A549 (cell line): Measurements from ENCODE around the gene AHCTF1. TPM values are rescaled to one million over a fixed set of nuclear protein-coding genes. Genes with fewer than 3 reads are reported as not detected.
A peak's percentile ranks its signal among the peaks of the same experiment; 100 is the strongest.

ENCODE experiments used
- ATAC-seq, 2 experiments: fragments of 200-7000 bp in 1 of 2; fragments of >200 bp in 1 of 2; cut with Nextera tagmentation in 1 of 2; cut with Tn5 transposase in 1 of 2; 3 replicates each; pipeline versions ENCODE4 v1.8.0 to v1.9.1; 2018 to 2020; ENCODE audit warnings: mild to moderate bottlenecking in 1 of 2, moderate library complexity in 1 of 2
- CTCF ChIA-PET: fragments of 300-600 bp; sonication (Branson Sonifier 250); formaldehyde crosslinking; extraction: SDS; loops from one replicate; lab custom pipeline; 2021; ENCODE audit warnings: antibody characterized with exemption, inconsistent platforms; lab: Yijun Ruan, JAX
- POLR2A ChIA-PET: fragments of 350-600 bp; formaldehyde crosslinking; extraction: SDS; loops from one replicate; lab custom pipeline; 2021; ENCODE audit warnings: antibody characterized with exemption, inconsistent platforms; lab: Yijun Ruan, JAX
- DNase-seq, 2 experiments: peaks; one replicate each; pipeline versions ENCODE4 v3.0.0 to v3.0.0-alpha.2; 2011 to 2016; ENCODE audit warnings: low read depth in 1 of 2, low spot score in 1 of 2
- FAIRE-seq: peaks from 2 replicates; lab custom pipeline; 2011; peaks lifted over from hg19 to GRCh38; lab: Jason Lieb, UNC
- H3K27ac ChIP-seq, 2 experiments: fragments of >200 bp; sonication (Bioruptor Twin); formaldehyde crosslinking; 3 replicates each; pipeline ENCODE4 v1.5.1; 2016 to 2017
- H3K4me1 ChIP-seq: fragments of >200 bp; sonication (Bioruptor Twin); formaldehyde crosslinking; 3 replicates; pipeline ENCODE4 v1.6.1; 2016
- H3K4me2 ChIP-seq: fragments of >200 bp; sonication (Bioruptor Twin); formaldehyde crosslinking; 3 replicates; pipeline ENCODE4 v1.6.1; 2016
- H3K4me3 ChIP-seq: fragments of >200 bp; sonication (Bioruptor Twin); formaldehyde crosslinking; 3 replicates; pipeline ENCODE4 v1.5.1; 2016
- H3K9me3 ChIP-seq: fragments of >200 bp; sonication (Bioruptor Twin); formaldehyde crosslinking; 3 replicates; pipeline ENCODE4 v1.6.1; 2016
- CBX2 ChIP-seq: fragments of 200-600 bp; sonication (generic); IDR thresholded peaks from 2 replicates; pipeline ENCODE4 v1.6.1; 2016; ENCODE audit warnings: low read depth, mild to moderate bottlenecking, borderline replicate concordance
- CEBPB ChIP-seq, 2 experiments: fragments of >200 bp in 1 of 2; sonication (Bioruptor Twin) in 1 of 2; formaldehyde crosslinking in 1 of 2; IDR thresholded peaks; 2 replicates each; pipeline ENCODE4 v1.6.1; 2012 to 2016
- CHD2 ChIP-seq: fragments of 150-350 bp; IDR thresholded peaks from 2 replicates; pipeline ENCODE4 v1.6.1; 2014; ENCODE audit warnings: low read length; ENCODE audit not compliant: partially characterized antibody
- EHF ChIP-seq: fragments of 250-450 bp; sonication (Bioruptor Pico); IDR thresholded peaks from 2 replicates; pipeline ENCODE4 v1.5.0; 2020; ENCODE audit warnings: mild to moderate bottlenecking
- EHMT2 ChIP-seq: fragments of 200-600 bp; sonication (generic); IDR thresholded peaks from 2 replicates; pipeline ENCODE4 v1.6.1; 2016; ENCODE audit warnings: antibody characterized with exemption, low read depth, mild to moderate bottlenecking, moderate library complexity
- EP300 ChIP-seq, 2 experiments: fragments of >200 bp; sonication (Bioruptor Twin); formaldehyde crosslinking; IDR thresholded peaks; 2 replicates in 1 of 2; 3 replicates in 1 of 2; pipeline ENCODE4 v1.6.1; 2016 to 2017
- ESRRA ChIP-seq: fragments of 150-350 bp; IDR thresholded peaks from 2 replicates; pipeline ENCODE4 v1.6.1; 2014; ENCODE audit warnings: mild to moderate bottlenecking, low read length, borderline replicate concordance
- FOSB ChIP-seq: fragments of 250-450 bp; sonication (Bioruptor Pico); IDR thresholded peaks from 2 replicates; pipeline ENCODE4 v1.5.0; 2020; ENCODE audit warnings: mild to moderate bottlenecking, moderate library complexity
- FOXS1 ChIP-seq: fragments of 250-450 bp; sonication (Bioruptor Pico); IDR thresholded peaks from 2 replicates; pipeline ENCODE4 v1.5.0; 2020; ENCODE audit warnings: mild to moderate bottlenecking, moderate library complexity
- HOXB5 ChIP-seq: fragments of 250-450 bp; sonication (Bioruptor Pico); IDR thresholded peaks from 2 replicates; pipeline ENCODE4 v1.5.0; 2020; ENCODE audit warnings: mild to moderate bottlenecking, moderate library complexity
- MYC ChIP-seq: IDR thresholded peaks from 2 replicates; pipeline ENCODE4 v1.6.1; 2012; ENCODE audit warnings: mild to moderate bottlenecking, inconsistent platforms, low read length, improper control_type of control experiment, borderline replicate concordance
- NFE2L2 ChIP-seq: fragments of 150-350 bp; conservative IDR thresholded peaks from 2 replicates; pipeline ENCODE4 v1.6.1; 2014; ENCODE audit warnings: low read length
- PHF8 ChIP-seq: fragments of 200-600 bp; sonication (generic); IDR thresholded peaks from 2 replicates; pipeline ENCODE4 v1.6.1; 2016; ENCODE audit warnings: low read depth, mild to moderate bottlenecking, antibody characterized with exemption, moderate library complexity, borderline replicate concordance
- POLR2AphosphoS2 ChIP-seq: conservative IDR thresholded peaks from 2 replicates; pipeline ENCODE4 v1.6.1; 2012; ENCODE audit warnings: low read length, improper control_type of control experiment, inconsistent platforms
- RFX5 ChIP-seq: fragments of 450-650 bp; IDR thresholded peaks from 2 replicates; pipeline ENCODE4 v1.7.1; 2014; ENCODE audit warnings: antibody characterized with exemption, mild to moderate bottlenecking, moderate library complexity
- TFCP2L1 ChIP-seq: fragments of 250-450 bp; sonication (Bioruptor Pico); IDR thresholded peaks from 2 replicates; pipeline ENCODE4 v1.5.0; 2021; ENCODE audit warnings: mild to moderate bottlenecking
- ZC3H11A ChIP-seq: fragments of 450-650 bp; IDR thresholded peaks from 2 replicates; pipeline ENCODE4 v1.6.1; 2014; ENCODE audit warnings: antibody characterized with exemption, mild to moderate bottlenecking
- WGBS: methylation state at CpG from one replicate; pipeline ENCODE4 v1.1.6; 2017; ENCODE audit errors: missing lambda C conversion rate; 5-methylcytosine and 5-hydroxymethylcytosine counted together
- polyA plus RNA-seq, 4 experiments: library from polyadenylated mRNA; depleted of rRNA in 3 of 4; stranded (reverse); fragments of >200 nt; fragmentation: RNase III in 1 of 4; extraction: RNeasy Plus Mini Kit Qiagen cat#74134 plus additional on column Dnase treatment in 1 of 4; gene quantifications; 2 replicates in 3 of 4; 3 replicates in 1 of 4; pipeline ENCODE4 v1.2.3, GENCODE V29; 2011 to 2017
- TF ChIP-seq, protein P1 (sequence below): IDR thresholded peaks from 2 replicates; pipeline ENCODE4 v1.6.1; 2012
- TF ChIP-seq, protein P2 (sequence below): fragments of >200 bp; sonication (Bioruptor Twin); formaldehyde crosslinking; IDR thresholded peaks from 3 replicates; pipeline ENCODE4 v1.6.1; 2016
- TF ChIP-seq, protein P3 (sequence below): fragments of 200-600 bp; sonication (generic); IDR thresholded peaks from 2 replicates; pipeline ENCODE4 v1.6.1; 2016; ENCODE audit warnings: antibody characterized with exemption, mild to moderate bottlenecking, moderate library complexity
- TF ChIP-seq, protein P4 (sequence below): fragments of 250-450 bp; sonication (Bioruptor Pico); IDR thresholded peaks from 2 replicates; pipeline ENCODE4 v1.5.0; 2020; ENCODE audit warnings: low read depth, mild to moderate bottlenecking, moderate library complexity
- TF ChIP-seq, protein P5 (sequence below): fragments of 150-350 bp; IDR thresholded peaks from 2 replicates; pipeline ENCODE4 v1.6.1; 2014; ENCODE audit warnings: low read depth, mild to moderate bottlenecking, low read length
- TF ChIP-seq, protein P6 (sequence below): fragments of >200 bp; sonication (Bioruptor Twin); formaldehyde crosslinking; IDR thresholded peaks from 2 replicates; pipeline ENCODE4 v1.6.1; 2016

Gene AHCTF1
- polyA plus RNA-seq, 2 of the 4 experiments (the other 2 are of a cell fraction) = 27.0 to 44.7 TPM

DNA sequence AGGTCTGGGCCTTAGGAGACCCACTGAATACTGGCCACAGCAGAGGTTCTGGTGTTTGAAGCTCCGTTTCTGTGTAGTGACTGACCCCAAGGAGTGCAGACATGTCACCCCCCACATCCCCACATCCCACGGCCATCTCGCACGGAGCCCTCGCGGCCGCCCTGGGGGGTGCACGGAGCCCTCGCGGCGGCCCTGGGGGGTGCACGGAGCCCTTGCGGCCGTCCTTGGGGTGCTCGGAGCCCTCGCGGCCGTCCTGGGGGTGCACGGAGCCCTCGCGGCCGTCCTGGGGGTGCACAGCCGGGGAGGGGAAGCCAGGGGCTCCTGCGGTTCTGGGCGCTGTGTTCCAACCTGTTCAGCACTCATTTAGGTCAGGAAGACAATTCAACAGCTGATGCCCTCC is 139.1 kb downstream of the AHCTF1 start:
- no peak for ATAC-seq
- POLR2A ChIA-PET = no interaction called here
- WGBS = 74% methylated on average over 6 of the region's 25 CpGs
- Histone ChIP-seq H3K9me3 (no peaks in the 10 kb centered on the region), H3K27ac (no peak overlapping the region), H3K4me1 (peaks cover 14% of the 10 kb centered on the region; the same call in 2 of the 3 replicates), H3K4me2 (no peak overlapping the region), H3K4me3 (no peak overlapping the region)
- FAIRE-seq = no peak
- CTCF ChIA-PET = no interaction called here
- no peak for TF ChIP-seq CHD2
- no peak for TF ChIP-seq PHF8
- no peak for TF ChIP-seq POLR2AphosphoS2
- TF ChIP-seq HOXB5 (CRISPR knock-in tag) = no peak
- no peak for TF ChIP-seq NFE2L2
- TF ChIP-seq FOSB (CRISPR knock-in tag) = no peak
- no peak for DNase-seq

DNA sequence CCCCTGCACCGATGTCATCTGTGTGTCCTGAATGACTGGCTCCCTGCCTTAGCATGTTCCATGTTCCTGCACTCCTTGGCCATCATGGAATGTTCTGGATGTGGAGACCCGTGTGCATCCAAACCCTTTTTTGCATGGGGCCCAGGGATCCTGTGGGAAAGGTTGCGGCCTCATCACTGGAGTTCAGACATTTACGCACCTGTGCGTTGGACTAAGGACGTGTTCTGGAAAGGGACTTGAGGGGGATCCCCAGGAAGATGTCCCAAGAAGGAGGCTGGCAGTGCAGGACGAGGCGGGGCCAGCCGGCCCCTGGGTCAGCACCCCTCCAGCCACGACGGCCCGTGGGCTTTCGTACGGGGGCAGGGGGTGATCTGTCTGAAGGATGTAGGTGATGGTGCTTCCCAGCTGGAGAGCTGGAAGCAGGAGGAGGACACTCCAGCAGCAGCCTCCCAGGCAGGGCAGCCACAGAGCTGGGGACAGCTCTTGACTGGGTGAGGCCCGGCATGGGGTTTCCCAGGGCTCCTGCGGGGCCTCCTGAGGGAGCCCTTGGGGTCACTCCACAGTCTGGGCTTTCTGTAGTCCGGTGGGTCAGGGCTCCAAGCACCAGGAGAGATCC is 140.3 kb downstream of the AHCTF1 start:
- FAIRE-seq (no peak), DNase-seq (no peak), ATAC-seq (peak in 1 of 2 experiments; percentile 20; a peak in 3 of 6 replicates)
- 75% methylated on average over 17 of the region's 17 CpGs for WGBS
- no peak overlapping the region for H3K4me3 ChIP-seq
- POLR2A ChIA-PET = no interaction called here
- no peak overlapping the region for H3K27ac ChIP-seq
- H3K4me1 ChIP-seq = peaks cover 14% of the 10 kb centered on the region; the same call in 2 of the 3 replicates
- H3K4me2 ChIP-seq = no peak overlapping the region
- H3K9me3 ChIP-seq = no peaks in the 10 kb centered on the region
- CTCF ChIA-PET = interaction anchor here (0.6 to 1.4 kb wide), 3 partner anchors 17 to 39 kb away, joined by 3 to 5 read pairs (median 3); no protein-coding TSS in a partner anchor
- no peak for TF ChIP-seq CEBPB (IDR thresholded peaks at IDR 0.05)
- TF ChIP-seq HOXB5 (CRISPR knock-in tag) = no peak
- TF ChIP-seq EP300 (IDR thresholded peaks at IDR 0.05) = no peak
- no peak for TF ChIP-seq MYC
- no peak for TF ChIP-seq FOXS1 (CRISPR knock-in tag)
- TF ChIP-seq RFX5 = no peak
- TF ChIP-seq, protein P1, sequence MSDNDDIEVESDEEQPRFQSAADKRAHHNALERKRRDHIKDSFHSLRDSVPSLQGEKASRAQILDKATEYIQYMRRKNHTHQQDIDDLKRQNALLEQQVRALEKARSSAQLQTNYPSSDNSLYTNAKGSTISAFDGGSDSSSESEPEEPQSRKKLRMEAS = no peak
- TF ChIP-seq, protein P2, sequence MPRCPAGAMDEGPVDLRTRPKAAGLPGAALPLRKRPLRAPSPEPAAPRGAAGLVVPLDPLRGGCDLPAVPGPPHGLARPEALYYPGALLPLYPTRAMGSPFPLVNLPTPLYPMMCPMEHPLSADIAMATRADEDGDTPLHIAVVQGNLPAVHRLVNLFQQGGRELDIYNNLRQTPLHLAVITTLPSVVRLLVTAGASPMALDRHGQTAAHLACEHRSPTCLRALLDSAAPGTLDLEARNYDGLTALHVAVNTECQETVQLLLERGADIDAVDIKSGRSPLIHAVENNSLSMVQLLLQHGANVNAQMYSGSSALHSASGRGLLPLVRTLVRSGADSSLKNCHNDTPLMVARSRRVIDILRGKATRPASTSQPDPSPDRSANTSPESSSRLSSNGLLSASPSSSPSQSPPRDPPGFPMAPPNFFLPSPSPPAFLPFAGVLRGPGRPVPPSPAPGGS = no peak
- TF ChIP-seq ZC3H11A = no peak
- TF ChIP-seq EHF (CRISPR knock-in tag) = no peak
- TF ChIP-seq, protein P3, sequence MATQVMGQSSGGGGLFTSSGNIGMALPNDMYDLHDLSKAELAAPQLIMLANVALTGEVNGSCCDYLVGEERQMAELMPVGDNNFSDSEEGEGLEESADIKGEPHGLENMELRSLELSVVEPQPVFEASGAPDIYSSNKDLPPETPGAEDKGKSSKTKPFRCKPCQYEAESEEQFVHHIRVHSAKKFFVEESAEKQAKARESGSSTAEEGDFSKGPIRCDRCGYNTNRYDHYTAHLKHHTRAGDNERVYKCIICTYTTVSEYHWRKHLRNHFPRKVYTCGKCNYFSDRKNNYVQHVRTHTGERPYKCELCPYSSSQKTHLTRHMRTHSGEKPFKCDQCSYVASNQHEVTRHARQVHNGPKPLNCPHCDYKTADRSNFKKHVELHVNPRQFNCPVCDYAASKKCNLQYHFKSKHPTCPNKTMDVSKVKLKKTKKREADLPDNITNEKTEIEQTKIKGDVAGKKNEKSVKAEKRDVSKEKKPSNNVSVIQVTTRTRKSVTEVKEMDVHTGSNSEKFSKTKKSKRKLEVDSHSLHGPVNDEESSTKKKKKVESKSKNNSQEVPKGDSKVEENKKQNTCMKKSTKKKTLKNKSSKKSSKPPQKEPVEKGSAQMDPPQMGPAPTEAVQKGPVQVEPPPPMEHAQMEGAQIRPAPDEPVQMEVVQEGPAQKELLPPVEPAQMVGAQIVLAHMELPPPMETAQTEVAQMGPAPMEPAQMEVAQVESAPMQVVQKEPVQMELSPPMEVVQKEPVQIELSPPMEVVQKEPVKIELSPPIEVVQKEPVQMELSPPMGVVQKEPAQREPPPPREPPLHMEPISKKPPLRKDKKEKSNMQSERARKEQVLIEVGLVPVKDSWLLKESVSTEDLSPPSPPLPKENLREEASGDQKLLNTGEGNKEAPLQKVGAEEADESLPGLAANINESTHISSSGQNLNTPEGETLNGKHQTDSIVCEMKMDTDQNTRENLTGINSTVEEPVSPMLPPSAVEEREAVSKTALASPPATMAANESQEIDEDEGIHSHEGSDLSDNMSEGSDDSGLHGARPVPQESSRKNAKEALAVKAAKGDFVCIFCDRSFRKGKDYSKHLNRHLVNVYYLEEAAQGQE = no peak
- TF ChIP-seq, protein P4, sequence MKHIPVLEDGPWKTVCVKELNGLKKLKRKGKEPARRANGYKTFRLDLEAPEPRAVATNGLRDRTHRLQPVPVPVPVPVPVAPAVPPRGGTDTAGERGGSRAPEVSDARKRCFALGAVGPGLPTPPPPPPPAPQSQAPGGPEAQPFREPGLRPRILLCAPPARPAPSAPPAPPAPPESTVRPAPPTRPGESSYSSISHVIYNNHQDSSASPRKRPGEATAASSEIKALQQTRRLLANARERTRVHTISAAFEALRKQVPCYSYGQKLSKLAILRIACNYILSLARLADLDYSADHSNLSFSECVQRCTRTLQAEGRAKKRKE = no peak

DNA sequence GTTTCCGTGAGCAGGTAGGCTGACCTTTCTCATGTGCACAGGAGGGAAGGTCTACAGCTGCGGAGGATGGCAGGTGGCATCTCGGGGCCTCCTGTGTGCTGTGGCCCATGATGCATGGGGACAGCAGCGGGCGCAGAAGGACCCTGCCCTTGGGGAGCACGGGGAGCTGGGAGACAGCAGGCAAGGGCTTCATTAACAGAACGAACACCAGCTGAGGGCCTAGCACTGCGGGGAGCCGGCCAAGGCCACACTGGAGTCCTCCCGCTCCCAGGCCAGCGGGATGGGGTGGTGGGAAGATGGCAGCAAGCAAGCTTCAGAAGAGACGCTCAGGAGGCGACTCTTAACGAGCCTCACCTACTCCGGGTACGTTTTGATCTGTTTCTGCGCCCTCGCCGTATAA is 140.9 kb downstream of the AHCTF1 start:
- ChIA-PET CTCF (interaction anchor here (0.6 to 1.4 kb wide), 3 partner anchors 17 to 40 kb away, joined by 3 to 5 read pairs (median 3); no protein-coding TSS in a partner anchor), POLR2A (no interaction called here)
- no peak for ATAC-seq
- H3K9me3 ChIP-seq = no peaks in the 10 kb centered on the region
- 88% methylated on average over 19 of the region's 19 CpGs for WGBS
- no peak for FAIRE-seq
- no peak for DNase-seq
- no peak overlapping the region for H3K4me2 ChIP-seq
- H3K4me3 ChIP-seq = no peak overlapping the region
- no peak overlapping the region for H3K27ac ChIP-seq
- peaks cover 14% of the 10 kb centered on the region; the same call in 2 of the 3 replicates for H3K4me1 ChIP-seq
- TF ChIP-seq, protein P1 = no peak
- TF ChIP-seq HOXB5 (CRISPR knock-in tag) (no peak), EP300 (IDR thresholded peaks at IDR 0.05) (no peak), CBX2 (no peak), TFCP2L1 (CRISPR knock-in tag) (no peak), ESRRA (no peak), EHMT2 (no peak)
- TF ChIP-seq, protein P5, sequence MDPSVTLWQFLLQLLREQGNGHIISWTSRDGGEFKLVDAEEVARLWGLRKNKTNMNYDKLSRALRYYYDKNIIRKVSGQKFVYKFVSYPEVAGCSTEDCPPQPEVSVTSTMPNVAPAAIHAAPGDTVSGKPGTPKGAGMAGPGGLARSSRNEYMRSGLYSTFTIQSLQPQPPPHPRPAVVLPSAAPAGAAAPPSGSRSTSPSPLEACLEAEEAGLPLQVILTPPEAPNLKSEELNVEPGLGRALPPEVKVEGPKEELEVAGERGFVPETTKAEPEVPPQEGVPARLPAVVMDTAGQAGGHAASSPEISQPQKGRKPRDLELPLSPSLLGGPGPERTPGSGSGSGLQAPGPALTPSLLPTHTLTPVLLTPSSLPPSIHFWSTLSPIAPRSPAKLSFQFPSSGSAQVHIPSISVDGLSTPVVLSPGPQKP = no peak
- TF ChIP-seq, protein P6, sequence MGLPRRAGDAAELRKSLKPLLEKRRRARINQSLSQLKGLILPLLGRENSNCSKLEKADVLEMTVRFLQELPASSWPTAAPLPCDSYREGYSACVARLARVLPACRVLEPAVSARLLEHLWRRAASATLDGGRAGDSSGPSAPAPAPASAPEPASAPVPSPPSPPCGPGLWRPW = no peak
